SK-MEL-5 (cell line): Measurements from ENCODE around the gene AAMDC. TPM values are rescaled to one million over a fixed set of nuclear protein-coding genes. Genes with fewer than 3 reads are reported as not detected.
A peak's percentile ranks its signal among the peaks of the same experiment; 100 is the strongest.

Experiments
- DNase-seq: peaks from one replicate; pipeline ENCODE4 v3.0.0-alpha.2; 2016; ENCODE audit warnings: low read depth, low spot score
- in situ Hi-C: cut with HindIII; loops from 2 replicates; pipeline ENCODE4 v1.10.0; 2016; ENCODE audit warnings: low sequenced_read_pairs, high pct_unique_total_duplicates, low pct_unique_long_range_greater_than_20kb
- polyA plus RNA-seq, 2 experiments: library from polyadenylated mRNA; depleted of rRNA; stranded (reverse); fragments of >200 nt; gene quantifications; 2 replicates each; pipeline ENCODE4 v1.2.3, GENCODE V29; 2015
- total RNA-seq: library from RNA; depleted of rRNA; stranded (reverse); fragments of >200 nt; shearing (Covaris generic); gene quantifications from 2 replicates; pipeline ENCODE4 v1.2.3, GENCODE V29; 2014; rRNA removed

AAMDC gene
- total RNA-seq, result 6.5 and 7.3 TPM in 2 replicates
- 4.1 and 7.2 TPM in 2 replicates for polyA plus RNA-seq (2015; cell fraction: cytosol; rRNA removed)
- polyA plus RNA-seq (2015; cell fraction: nucleus; rRNA removed), result 1.3 and 2.4 TPM in 2 replicates

GRCh38 chr11:77820565-77821348 is at the start of gene AAMDC, which contains the start of gene RSF1:
Gene AAMDC (plus strand): TSS chr11:77821144. CDS start chr11:77842497, 21,353 bp downstream.
Gene RSF1 (minus strand): TSS chr11:77820722. CDS start chr11:77820714, 8 bp downstream.
- in situ Hi-C loops, result no loop called here
- peak; percentile 96 for DNase-seq

- no peak for DNase-seq
- in situ Hi-C loops, result no loop called here
These were observed 45.0 kb upstream of the AAMDC start for GRCh38 chr11:77775936-77776335.

GRCh38 chr11:77776455-77776854 is 44.5 kb upstream of the AAMDC start:
- in situ Hi-C loops, result no loop called here
- DNase-seq, result peak; percentile 56

GRCh38 chr11:77778118-77778517 is 42.8 kb upstream of the AAMDC start:
- DNase-seq, result no peak
- in situ Hi-C loops, result no loop called here

- in situ Hi-C loops, result no loop called here
- no peak for DNase-seq
These were observed 42.4 kb upstream of the AAMDC start for GRCh38 chr11:77778549-77778948.

- in situ Hi-C loops, result no loop called here
- DNase-seq, result no peak
These were observed 41.0 kb upstream of the AAMDC start for GRCh38 chr11:77779935-77780334.

- in situ Hi-C loops, result no loop called here
These were observed 37.9 kb upstream of the AAMDC start for GRCh38 chr11:77783025-77783424.

GRCh38 chr11:77784572-77784971 is 36.4 kb upstream of the AAMDC start:
- no peak for DNase-seq
- in situ Hi-C loops, result no loop called here

More at GRCh38 chr11:77783025-77783424, 37.9 kb upstream of the AAMDC start:
- DNase-seq, result no peak

- in situ Hi-C loops, result no loop called here
- DNase-seq, result peak; percentile 17
These were observed 31.7 kb upstream of the AAMDC start for GRCh38 chr11:77789061-77789730.

- DNase-seq, result no peak
- in situ Hi-C loops, result no loop called here
These were observed 31.0 kb upstream of the AAMDC start for GRCh38 chr11:77789731-77790476.

GRCh38 chr11:77791301-77791700 is 29.6 kb upstream of the AAMDC start:
- DNase-seq, result no peak
- in situ Hi-C loops, result no loop called here

GRCh38 chr11:77793972-77794371 is 27.0 kb upstream of the AAMDC start:
- DNase-seq, result no peak
- in situ Hi-C loops, result no loop called here

- DNase-seq, result no peak
- in situ Hi-C loops, result no loop called here
These were observed 21.6 kb upstream of the AAMDC start for GRCh38 chr11:77799338-77799737.

- in situ Hi-C loops, result no loop called here
- no peak for DNase-seq
These were observed 20.5 kb upstream of the AAMDC start for GRCh38 chr11:77800449-77800848.

- in situ Hi-C loops, result no loop called here
- no peak for DNase-seq
These were observed 19.5 kb upstream of the AAMDC start for GRCh38 chr11:77801477-77801876.

GRCh38 chr11:77806415-77806814 is 14.5 kb upstream of the AAMDC start:
- in situ Hi-C loops, result no loop called here
- no peak for DNase-seq

- DNase-seq, result no peak
- in situ Hi-C loops, result no loop called here
These were observed 14.0 kb upstream of the AAMDC start for GRCh38 chr11:77806993-77807392.

GRCh38 chr11:77813256-77813655 is 7.7 kb upstream of the AAMDC start:
- no peak for DNase-seq
- in situ Hi-C loops, result no loop called here
